A673 (cell line): ENCODE data around the gene METTL24. TPM values are rescaled to one million over a fixed set of nuclear protein-coding genes. Genes with fewer than 3 reads are reported as not detected.

ENCODE experiments used
- BruUV-seq: library from RNA; stranded (reverse); fragments of 400-500 nt; replicated peaks from 2 replicates; lab custom pipeline; 2021; lab: Mats Ljungman, UMichigan
- CTCF ChIA-PET: fragments of 300-600 bp; sonication (Branson Sonifier 250); formaldehyde crosslinking; loops from one replicate; lab custom pipeline; 2022; ENCODE audit warnings: antibody characterized with exemption; lab: Charles Lee
- POLR2A ChIA-PET: fragments of 300-600 bp; sonication (Branson Sonifier 250); formaldehyde crosslinking; loops from one replicate; lab custom pipeline; 2022; ENCODE audit warnings: antibody characterized with exemption; ENCODE audit not compliant: low non-redundant PET; lab: Charles Lee
- DNase-seq: peaks from one replicate; pipeline ENCODE4 v3.0.0-alpha.2; 2015; ENCODE audit warnings: low spot score
- H3K27ac ChIP-seq: fragments of 200-600 bp; sonication (generic); 2 replicates; pipeline ENCODE4 v1.5.1; 2016; ENCODE audit warnings: mixed run types, low read depth, mild to moderate bottlenecking, mixed read lengths, antibody characterized with exemption, low read length; ENCODE audit not compliant: poor library complexity, severe bottlenecking
- H3K27me3 ChIP-seq: fragments of 200-600 bp; sonication (generic); replicated peaks from 2 replicates; pipeline ENCODE4 v1.6.1; 2017; ENCODE audit warnings: mixed run types, low read depth, mild to moderate bottlenecking, mixed read lengths, antibody characterized with exemption, low read length; ENCODE audit not compliant: insufficient read depth, poor library complexity
- H3K36me3 ChIP-seq: fragments of 200-600 bp; sonication (generic); 2 replicates; pipeline ENCODE4 v1.6.1; 2016; ENCODE audit warnings: mixed run types, mild to moderate bottlenecking, mixed read lengths, antibody characterized with exemption, low read length; ENCODE audit not compliant: insufficient read depth, poor library complexity, severe bottlenecking
- H3K4me1 ChIP-seq: fragments of 200-600 bp; sonication (generic); 2 replicates; pipeline ENCODE4 v1.6.1; 2017; ENCODE audit warnings: mixed run types, mild to moderate bottlenecking, mixed read lengths, antibody characterized with exemption, low read length; ENCODE audit not compliant: insufficient read depth, poor library complexity, severe bottlenecking
- H3K4me3 ChIP-seq: fragments of 200-600 bp; sonication (generic); 2 replicates; pipeline ENCODE4 v1.5.1; 2016; ENCODE audit warnings: low read depth, mixed run types, mild to moderate bottlenecking, mixed read lengths, low read length; ENCODE audit not compliant: poor library complexity, severe bottlenecking
- H3K9me3 ChIP-seq: fragments of 200-600 bp; sonication (generic); 2 replicates; pipeline ENCODE4 v1.6.1; 2016; ENCODE audit warnings: mixed run types, low read depth, mild to moderate bottlenecking, mixed read lengths, antibody characterized with exemption, low read length; ENCODE audit not compliant: poor library complexity, severe bottlenecking
- EZH2 ChIP-seq: fragments of 200-600 bp; sonication (generic); IDR thresholded peaks from 2 replicates; pipeline ENCODE4 v1.6.1; 2017; ENCODE audit warnings: borderline replicate concordance, low read depth, mild to moderate bottlenecking, mixed read lengths, antibody characterized with exemption, low read length; ENCODE audit not compliant: poor library complexity, severe bottlenecking
- intact Hi-C: fragments of 100-400 bp; cut with micrococcal nuclease; formaldehyde crosslinking; loops from one replicate; pipeline ENCODE4 v1.10.0; 2022; ENCODE audit not compliant: unreplicated experiment
- total RNA-seq: library from RNA; stranded (reverse); gene quantifications from 2 replicates; pipeline ENCODE4 v1.2.3, GENCODE V29; 2021
- TF ChIP-seq, protein P1 (sequence below): fragments of 300-800, 200-600 bp; sonication (generic); conservative IDR thresholded peaks from 2 replicates; pipeline ENCODE4 v1.5.1; 2017; ENCODE audit warnings: low read depth, mild to moderate bottlenecking, antibody characterized with exemption, low read length, moderate library complexity, mixed read lengths

The METTL24 gene
- total RNA-seq, 1 experiment from 2014 or later: 6.4 TPM

- Histone ChIP-seq H3K4me1 (peaks cover 24% of the 10 kb centered on the region), H3K4me3 (no peak overlapping the region), H3K9me3 (no peaks in the 10 kb centered on the region), H3K36me3 (peaks cover 14% of the 10 kb centered on the region), H3K27me3 (no peaks in the 10 kb centered on the region), H3K27ac (no peak overlapping the region)
- POLR2A ChIA-PET: interaction anchor here (0.7 kb wide), 1 partner anchor 13 kb away, joined by 3 read pairs; no protein-coding TSS in a partner anchor
- TSS peak; percentile 5 for BruUV-seq
- TF ChIP-seq EZH2: no peak
- TF ChIP-seq, protein P1, sequence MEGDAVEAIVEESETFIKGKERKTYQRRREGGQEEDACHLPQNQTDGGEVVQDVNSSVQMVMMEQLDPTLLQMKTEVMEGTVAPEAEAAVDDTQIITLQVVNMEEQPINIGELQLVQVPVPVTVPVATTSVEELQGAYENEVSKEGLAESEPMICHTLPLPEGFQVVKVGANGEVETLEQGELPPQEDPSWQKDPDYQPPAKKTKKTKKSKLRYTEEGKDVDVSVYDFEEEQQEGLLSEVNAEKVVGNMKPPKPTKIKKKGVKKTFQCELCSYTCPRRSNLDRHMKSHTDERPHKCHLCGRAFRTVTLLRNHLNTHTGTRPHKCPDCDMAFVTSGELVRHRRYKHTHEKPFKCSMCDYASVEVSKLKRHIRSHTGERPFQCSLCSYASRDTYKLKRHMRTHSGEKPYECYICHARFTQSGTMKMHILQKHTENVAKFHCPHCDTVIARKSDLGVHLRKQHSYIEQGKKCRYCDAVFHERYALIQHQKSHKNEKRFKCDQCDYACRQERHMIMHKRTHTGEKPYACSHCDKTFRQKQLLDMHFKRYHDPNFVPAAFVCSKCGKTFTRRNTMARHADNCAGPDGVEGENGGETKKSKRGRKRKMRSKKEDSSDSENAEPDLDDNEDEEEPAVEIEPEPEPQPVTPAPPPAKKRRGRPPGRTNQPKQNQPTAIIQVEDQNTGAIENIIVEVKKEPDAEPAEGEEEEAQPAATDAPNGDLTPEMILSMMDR: no peak
- intact Hi-C loops: no loop called here
- DNase-seq: no peak
- CTCF ChIA-PET: no interaction called here
Observed at GRCh38 chr6:110195639-110196038, 162.5 kb downstream of the METTL24 start.

Other genes starting within 250 kb of the METTL24 start
- 159 and 165 TPM in 2 replicates for gene WASF1, start 178.7 kb downstream of the METTL24 start, total RNA-seq
- 47.7 and 50.9 TPM in 2 replicates for gene CDC40, start 177.9 kb downstream of the METTL24 start, total RNA-seq
- not detected in 2 replicates for gene DDO, start 57.2 kb upstream of the METTL24 start, total RNA-seq
- 0.15 TPM in 1 of 2 replicates, not detected in the other for gene SLC22A16, start 118.3 kb upstream of the METTL24 start, total RNA-seq